Measurements from ENCODE around the gene CEP57. TPM values are rescaled to one million over a fixed set of nuclear protein-coding genes. Genes with fewer than 3 reads are reported as not detected.
"Not testable (repeated sequence)": the region's sequence is repeated elsewhere in the genome, so short reads cannot be mapped to it uniquely, and the experiment has no call there.

The CEP57 gene
- total RNA-seq, 2 donors from 2014 or later, result 54.6 to 88.1 TPM

GRCh38 chr11:95867105-95867504 is 76.8 kb downstream of the CEP57 start:
- no peaks in the 10 kb centered on the region for H3K27me3 ChIP-seq (ENCODE audit: control insufficient read depth, insufficient read depth, low read length, poor library complexity, severe bottlenecking)
- H3K27ac ChIP-seq (ENCODE audit: low read depth, low read length), result no peak overlapping the region
- H3K9me3 Mint-ChIP-seq, result peaks cover 3% of the 10 kb centered on the region
- no peak for DNase-seq
- H3K4me3 ChIP-seq (ENCODE audit: low read length), result no peak overlapping the region
- no peak overlapping the region for H3K27ac Mint-ChIP-seq
- no peaks in the 10 kb centered on the region for H3K9me3 ChIP-seq (ENCODE audit: control insufficient read depth, low read length)
- H3K27me3 Mint-ChIP-seq (ENCODE audit: insufficient read depth), result no peaks in the 10 kb centered on the region
- peaks cover 7% of the 10 kb centered on the region for H3K36me3 Mint-ChIP-seq (ENCODE audit: low read depth)
- H3K36me3 ChIP-seq (ENCODE audit: control insufficient read depth, insufficient read depth, low read length), result peaks cover 19% of the 10 kb centered on the region
- TF ChIP-seq CTCF (conservative IDR thresholded peaks at IDR 0.05), result no peak
- no peak overlapping the region for H3K4me3 Mint-ChIP-seq
- H3K9ac ChIP-seq (ENCODE audit: extremely low read depth, low read length, poor library complexity, severe bottlenecking), result no peak overlapping the region
- WGBS, 2 experiments (ENCODE audit: insufficient coverage in 1 of 2, insufficient read length in 1 of 2), result 94 to 95% methylated on average over 5 to 6 of the region's 6 CpGs
- H3K4me1 Mint-ChIP-seq, result peaks cover 2% of the 10 kb centered on the region
- H3K4me1 ChIP-seq (ENCODE audit: control insufficient read depth, insufficient read depth, low read length), result no peaks in the 10 kb centered on the region

GRCh38 chr11:95870877-95871276 is 80.6 kb downstream of the CEP57 start:
- H3K4me1 ChIP-seq (ENCODE audit: control insufficient read depth, insufficient read depth, low read length); H3K4me1 Mint-ChIP-seq; H3K4me3 ChIP-seq (ENCODE audit: low read length); H3K4me3 Mint-ChIP-seq; H3K27ac ChIP-seq (ENCODE audit: low read depth, low read length); H3K9me3 ChIP-seq (ENCODE audit: control insufficient read depth, low read length); DNase-seq; H3K9ac ChIP-seq (ENCODE audit: extremely low read depth, low read length, poor library complexity, severe bottlenecking); H3K27ac Mint-ChIP-seq; H3K27me3 ChIP-seq (ENCODE audit: control insufficient read depth, insufficient read depth, low read length, poor library complexity, severe bottlenecking); H3K36me3 ChIP-seq (ENCODE audit: control insufficient read depth, insufficient read depth, low read length); H3K27me3 Mint-ChIP-seq (ENCODE audit: insufficient read depth): not testable (repeated sequence)
- WGBS, 2 experiments (ENCODE audit: insufficient coverage in 1 of 2, insufficient read length in 1 of 2), result 98% methylated on average over 3 of the region's 3 CpGs; no CpG with 5 or more reads in 1 of the 2 experiments
- peaks cover 16% of the 10 kb centered on the region for H3K9me3 Mint-ChIP-seq
- H3K36me3 Mint-ChIP-seq (ENCODE audit: low read depth), result peaks cover 13% of the 10 kb centered on the region

- Histone ChIP-seq H3K4me1 (ENCODE audit: control insufficient read depth, insufficient read depth, low read length) (no peaks in the 10 kb centered on the region), H3K9ac (ENCODE audit: extremely low read depth, low read length, poor library complexity, severe bottlenecking) (no peak overlapping the region), H3K36me3 (ENCODE audit: control insufficient read depth, insufficient read depth, low read length) (peaks cover 36% of the 10 kb centered on the region), H3K27ac (ENCODE audit: low read depth, low read length) (no peak overlapping the region), H3K4me3 (ENCODE audit: low read length) (no peak overlapping the region), H3K9me3 (ENCODE audit: control insufficient read depth, low read length) (peaks cover 18% of the 10 kb centered on the region), H3K27me3 (ENCODE audit: control insufficient read depth, insufficient read depth, low read length, poor library complexity, severe bottlenecking) (no peaks in the 10 kb centered on the region)
- no peaks in the 10 kb centered on the region for H3K4me1 Mint-ChIP-seq
- DNase-seq, result no peak
- H3K36me3 Mint-ChIP-seq (ENCODE audit: low read depth), result peaks cover 45% of the 10 kb centered on the region
- peaks cover 25% of the 10 kb centered on the region for H3K9me3 Mint-ChIP-seq
- H3K27me3 Mint-ChIP-seq (ENCODE audit: insufficient read depth), result no peaks in the 10 kb centered on the region
- H3K4me3 Mint-ChIP-seq, result no peak overlapping the region
- H3K27ac Mint-ChIP-seq, result no peak overlapping the region
- TF ChIP-seq CTCF (conservative IDR thresholded peaks at IDR 0.05), result no peak
- 88% methylated on average over 2 of the region's 2 CpGs; no CpG with 5 or more reads in 1 of the 2 experiments for WGBS, 2 experiments (ENCODE audit: insufficient coverage in 1 of 2, insufficient read length in 1 of 2)
Measured at GRCh38 chr11:95877291-95877690, 87.0 kb downstream of the CEP57 start.

Other genes starting within 250 kb of the CEP57 start
- 10 to 100 TPM; 36.5 to 40.2 TPM for gene FAM76B, start 716 bp upstream of the CEP57 start, total RNA-seq
- 10 to 100 TPM; 56.9 to 65.8 TPM for gene MTMR2, start 133.6 kb downstream of the CEP57 start, total RNA-seq

Data from endodermal cell (in vitro differentiated cells).